ENCODE measurements around the gene UBR4. TPM values are rescaled to one million over a fixed set of nuclear protein-coding genes. Genes with fewer than 3 reads are reported as not detected.

Gene UBR4
- total and polyA plus RNA-seq, 2 experiments from 2014 or later = 111 to 230 TPM

DNA sequence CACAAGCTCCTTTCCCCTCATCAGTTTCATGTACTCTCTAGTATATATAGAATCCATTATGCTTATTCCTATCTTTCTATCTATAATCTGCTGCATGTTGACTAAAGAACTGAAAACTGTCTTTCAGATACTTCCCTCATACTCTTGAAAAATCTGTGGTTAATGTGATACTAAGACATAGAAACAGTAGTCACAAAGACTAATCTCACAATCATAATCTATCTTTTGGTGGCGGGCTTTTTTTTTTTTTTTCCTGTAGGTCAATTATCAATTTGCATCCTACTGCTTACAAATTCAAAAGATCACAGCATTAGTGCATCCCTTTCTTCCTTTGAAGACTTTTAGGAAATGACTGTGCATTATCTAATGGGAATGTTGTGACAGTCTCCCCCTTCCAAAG lies 4.7 kb downstream of the UBR4 start:
- no peaks in the 10 kb centered on the region; the same call in 1 of the 2 replicates for H3K36me3 ChIP-seq (ENCODE audit: insufficient read depth)
- peaks cover 69% of the 10 kb centered on the region for H4K20me1 ChIP-seq (replicated peaks; ENCODE audit: insufficient read depth)
- no peaks in the 10 kb centered on the region for H3K9me2 ChIP-seq (ENCODE audit: insufficient read depth)
- no peak overlapping the region for H3K4me3 ChIP-seq
- H3K4me1 ChIP-seq (ENCODE audit: insufficient read depth) = peaks cover 15% of the 10 kb centered on the region
- H3K4me3 Mint-ChIP-seq = no peak overlapping the region
- DNase-seq (ENCODE audit: low spot score) (no peak), ATAC-seq (no peak)
- H3K9me3 Mint-ChIP-seq = no peaks in the 10 kb centered on the region
- H3K4me1 Mint-ChIP-seq = peaks cover 11% of the 10 kb centered on the region
- H3K27me3 Mint-ChIP-seq (ENCODE audit: insufficient read depth, low read depth, poor library complexity) = peaks cover 3% of the 10 kb centered on the region
- H3K27ac ChIP-seq (ENCODE audit: low read depth) = no peak overlapping the region
- H3K4me2 ChIP-seq = no peak overlapping the region
- peaks cover 5% of the 10 kb centered on the region; the same call in 2 of the 3 replicates for H3K36me3 Mint-ChIP-seq (ENCODE audit: low read depth)
- H3K27me3 ChIP-seq (ENCODE audit: insufficient read depth) = no peaks in the 10 kb centered on the region
- no peak for TF ChIP-seq POLR2AphosphoS5 (IDR thresholded peaks at IDR 0.05; ENCODE audit: low read depth)
- TF ChIP-seq STAT1 (IDR thresholded peaks at IDR 0.05; ENCODE audit: unreplicated experiment) = no peak
- TF ChIP-seq EZH2 (IDR thresholded peaks at IDR 0.05; ENCODE audit: low read depth, unreplicated experiment) = no peak
- no peak for TF ChIP-seq CREB1 (CRISPR knock-in tag; IDR thresholded peaks at IDR 0.05; ENCODE audit: low read depth)
- no peak for TF ChIP-seq NANOG (IDR thresholded peaks at IDR 0.05; ENCODE audit: borderline replicate concordance)
- no peak for TF ChIP-seq REST (IDR thresholded peaks at IDR 0.05; ENCODE audit: unreplicated experiment)
- TF ChIP-seq CTCF (conservative IDR thresholded peaks at IDR 0.05; ENCODE audit: low read depth in 2 of 2) = no peak
- TF ChIP-seq, protein P1, sequence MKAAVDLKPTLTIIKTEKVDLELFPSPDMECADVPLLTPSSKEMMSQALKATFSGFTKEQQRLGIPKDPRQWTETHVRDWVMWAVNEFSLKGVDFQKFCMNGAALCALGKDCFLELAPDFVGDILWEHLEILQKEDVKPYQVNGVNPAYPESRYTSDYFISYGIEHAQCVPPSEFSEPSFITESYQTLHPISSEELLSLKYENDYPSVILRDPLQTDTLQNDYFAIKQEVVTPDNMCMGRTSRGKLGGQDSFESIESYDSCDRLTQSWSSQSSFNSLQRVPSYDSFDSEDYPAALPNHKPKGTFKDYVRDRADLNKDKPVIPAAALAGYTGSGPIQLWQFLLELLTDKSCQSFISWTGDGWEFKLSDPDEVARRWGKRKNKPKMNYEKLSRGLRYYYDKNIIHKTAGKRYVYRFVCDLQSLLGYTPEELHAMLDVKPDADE (IDR thresholded peaks at IDR 0.05) = no peak
- no peak for TF ChIP-seq ZNF462 (CRISPR knock-in tag; IDR thresholded peaks at IDR 0.05)
- no peak for TF ChIP-seq EZH2phosphoT487 (IDR thresholded peaks at IDR 0.05; ENCODE audit: unreplicated experiment)
- TF ChIP-seq JUNB (IDR thresholded peaks at IDR 0.05; ENCODE audit: unreplicated experiment) = no peak
- no peak for TF ChIP-seq ZNF114 (CRISPR knock-in tag; IDR thresholded peaks at IDR 0.05)
- no peak for TF ChIP-seq ZNF331 (CRISPR knock-in tag; IDR thresholded peaks at IDR 0.05; ENCODE audit: low read depth)
- 0 out of 2 replicates have a peak overlapping the region, but pooled peaks have one; percentile 15 for H3K27ac Mint-ChIP-seq
- H3K79me2 ChIP-seq (replicated peaks; ENCODE audit: insufficient read depth) = peaks cover 94% of the 10 kb centered on the region
- H3F3A ChIP-seq (replicated peaks; ENCODE audit: low read depth) = peaks cover under 1% of the 10 kb centered on the region; the same call in 1 of the 2 replicates
- no peak overlapping the region for H2AFZ ChIP-seq

Measured in GM23338 (cell line).